K562 (cell line): ENCODE data around the gene IFIT2. TPM values are rescaled to one million over a fixed set of nuclear protein-coding genes. Genes with fewer than 3 reads are reported as not detected.

Source experiments
- ATAC-seq: fragments of 200-7000 bp; cut with Tn5 transposase; 3 replicates; pipeline ENCODE4 v1.9.1; 2020; ENCODE audit warnings: moderate library complexity
- BruUV-seq: library from RNA; stranded (reverse); fragments of 400-500 nt; replicated peaks from 2 replicates; lab custom pipeline; 2021; lab: Mats Ljungman, UMichigan
- CTCF ChIA-PET: fragments of 300-600 bp; formaldehyde crosslinking; extraction: SDS; loops from one replicate; lab custom pipeline; 2021; ENCODE audit warnings: low intra/inter-chr PET ratio; lab: Yijun Ruan, JAX
- POLR2A ChIA-PET: fragments of 300-600, 350-650 bp; sonication (Branson Sonifier 250); formaldehyde crosslinking; extraction: SDS; loops from one replicate; lab custom pipeline; 2021; ENCODE audit warnings: antibody characterized with exemption, inconsistent platforms; lab: Yijun Ruan, JAX
- DNase-seq, 4 experiments: peaks; one replicate each; pipeline versions ENCODE4 v3.0.0 to v3.0.0-alpha.2; 2011 to 2018; ENCODE audit warnings: low spot score in 3 of 4, mixed read lengths in 3 of 4; ENCODE audit errors: extremely low read depth in 1 of 4
- FAIRE-seq: peaks from 2 replicates; lab custom pipeline; 2011; peaks lifted over from hg19 to GRCh38; lab: Jason Lieb, UNC
- H2AFZ ChIP-seq: 2 replicates; pipeline ENCODE4 v1.6.0; 2011; ENCODE audit warnings: low read depth, low read length, control low read depth, inconsistent platforms
- H3K27ac ChIP-seq: fragments of 200-600 bp; 3 replicates; pipeline ENCODE4 v1.8.0; 2011; ENCODE audit warnings: low read depth, mild to moderate bottlenecking, control low read depth, inconsistent platforms, low read length, moderate library complexity, mixed read lengths; ENCODE audit errors: extremely low read depth
- H3K27me3 ChIP-seq, 2 experiments: fragments of 300-600 bp in 1 of 2; 2 replicates in 1 of 2; 3 replicates in 1 of 2; pipeline versions ENCODE4 v1.6.0 to v1.8.0; 2011; ENCODE audit warnings: inconsistent platforms in 2 of 2, low read length in 2 of 2, mild to moderate bottlenecking in 1 of 2, mixed read lengths in 1 of 2, moderate library complexity in 1 of 2; ENCODE audit not compliant: control insufficient read depth in 2 of 2, insufficient read depth in 2 of 2
- H3K36me3 ChIP-seq: fragments of 300-600 bp; 3 replicates; pipeline ENCODE4 v1.8.0; 2011; ENCODE audit warnings: mild to moderate bottlenecking, low read length, inconsistent platforms; ENCODE audit not compliant: control insufficient read depth, insufficient read depth
- H3K4me1 ChIP-seq, 2 experiments: fragments of 200-600 bp in 1 of 2; replicated peaks in 1 of 2; 2 replicates in 1 of 2; 3 replicates in 1 of 2; pipeline versions ENCODE4 v1.5.1 to v1.8.0; 2011; ENCODE audit warnings: inconsistent platforms in 2 of 2, low read length in 2 of 2, mild to moderate bottlenecking in 1 of 2, mixed read lengths in 1 of 2, moderate library complexity in 1 of 2; ENCODE audit not compliant: control insufficient read depth in 2 of 2, insufficient read depth in 2 of 2
- H3K4me2 ChIP-seq: 2 replicates; pipeline ENCODE4 v1.6.1; 2011; ENCODE audit warnings: low read length, control low read depth, inconsistent platforms, mixed read lengths; ENCODE audit not compliant: insufficient read depth
- H3K4me3 ChIP-seq: fragments of 200-600 bp; sonication (generic), shearing (Covaris generic); 2 replicates; pipeline ENCODE4 v1.5.1; 2016; ENCODE audit warnings: control low read depth, inconsistent platforms
- H3K79me2 ChIP-seq: fragments of 200-600 bp; 3 replicates; pipeline ENCODE4 v1.8.0; 2011; ENCODE audit warnings: low read length, inconsistent platforms; ENCODE audit not compliant: control insufficient read depth, insufficient read depth
- H3K9ac ChIP-seq, 2 experiments: 2 replicates each; pipeline versions ENCODE4 v1.6.0 to v1.6.1; 2011; ENCODE audit warnings: low read depth in 2 of 2, low read length in 2 of 2, control low read depth in 1 of 2, inconsistent platforms in 1 of 2, mild to moderate bottlenecking in 1 of 2, mixed read lengths in 1 of 2; ENCODE audit not compliant: insufficient read depth in 1 of 2
- H3K9me1 ChIP-seq: one replicate; pipeline ENCODE4 v1.6.0; 2011; ENCODE audit warnings: inconsistent platforms, mild to moderate bottlenecking, low read length, moderate library complexity; ENCODE audit not compliant: control insufficient read depth, insufficient read depth
- H3K9me3 ChIP-seq: replicated peaks from 2 replicates; pipeline ENCODE4 v1.5.1; 2011; ENCODE audit warnings: low read depth, low read length, inconsistent platforms; ENCODE audit not compliant: control insufficient read depth, insufficient read depth
- H4K20me1 ChIP-seq: replicated peaks from 2 replicates; pipeline ENCODE4 v1.6.1; 2011; ENCODE audit warnings: low read length, inconsistent platforms, mixed read lengths; ENCODE audit not compliant: control insufficient read depth, insufficient read depth
- FOXK2 ChIP-seq, 2 experiments: fragments of 450-650 bp; IDR thresholded peaks in 1 of 2; conservative IDR thresholded peaks in 1 of 2; 2 replicates each; pipeline ENCODE4 v1.6.1; 2016; ENCODE audit warnings: low read depth in 2 of 2, mild to moderate bottlenecking in 1 of 2
- NFE2L1 ChIP-seq: fragments of 450-650 bp; IDR thresholded peaks from 2 replicates; pipeline ENCODE4 v1.6.1; 2016; ENCODE audit warnings: missing genetic modification characterization, low read depth, mild to moderate bottlenecking, missing compliant biosample characterization, moderate library complexity, borderline replicate concordance
- NFIC ChIP-seq: fragments of 450-650 bp; IDR thresholded peaks from 2 replicates; pipeline ENCODE4 v1.6.1; 2017; ENCODE audit warnings: mild to moderate bottlenecking, inconsistent platforms
- POLR3G ChIP-seq: IDR thresholded peaks from 2 replicates; pipeline ENCODE4 v1.6.1; 2011; ENCODE audit not compliant: insufficient read length, insufficient replicate concordance; ENCODE audit errors: extremely low read depth
- RAD21 ChIP-seq, 2 experiments: fragments of 250-450 bp in 1 of 2; fragments of 450-650 bp in 1 of 2; sonication (Bioruptor Pico) in 1 of 2; formaldehyde crosslinking in 1 of 2; IDR thresholded peaks in 1 of 2; conservative IDR thresholded peaks in 1 of 2; 2 replicates each; pipeline versions ENCODE4 v1.4.0 to v1.8.0; 2020 to 2022; ENCODE audit warnings: mild to moderate bottlenecking in 2 of 2, moderate library complexity in 1 of 2
- RFX7 ChIP-seq: fragments of 250-450 bp; sonication (Bioruptor Pico); IDR thresholded peaks from 2 replicates; pipeline ENCODE4 v1.5.1; 2021; ENCODE audit warnings: mild to moderate bottlenecking
- SRSF9 ChIP-seq: fragments of 200-400 bp; formaldehyde crosslinking; IDR thresholded peaks from 2 replicates; pipeline ENCODE4 v1.6.1; 2017; ENCODE audit warnings: low read depth, low read length, borderline replicate concordance
- ZBTB34 ChIP-seq: fragments of 250-450 bp; sonication (Bioruptor Pico); IDR thresholded peaks from 2 replicates; pipeline ENCODE4 v1.8.0; 2021; ENCODE audit warnings: mild to moderate bottlenecking, moderate library complexity
- ZNF282 ChIP-seq: sonication (generic); formaldehyde crosslinking; IDR thresholded peaks from 2 replicates; pipeline ENCODE4 v1.8.1; 2023; ENCODE audit warnings: missing genetic modification reagents
- ZNF354B ChIP-seq: fragments of 250-450 bp; sonication (Bioruptor Pico); IDR thresholded peaks from 2 replicates; pipeline ENCODE4 v1.4.0; 2020
- ZNF384 ChIP-seq: IDR thresholded peaks from 2 replicates; pipeline ENCODE4 v1.6.1; 2012; ENCODE audit warnings: low read depth, low read length, improper control_type of control experiment
- ZNF584 ChIP-seq: fragments of 200-800 bp; sonication (Bioruptor generic); IDR thresholded peaks from 2 replicates; pipeline ENCODE4 v1.6.1; 2016; ENCODE audit warnings: low read depth, mild to moderate bottlenecking, missing genetic modification characterization, missing compliant biosample characterization
- ZSCAN32 ChIP-seq: fragments of 450-650 bp; formaldehyde crosslinking; IDR thresholded peaks from 2 replicates; pipeline ENCODE4 v1.4.0; 2020; ENCODE audit warnings: mild to moderate bottlenecking, moderate library complexity
- WGBS: fragments of 100-300 bp; shearing (Covaris generic); methylation state at CpG from one replicate; pipeline ENCODE4 v1.1.6; 2016; ENCODE audit warnings: low coverage, mixed read lengths; ENCODE audit not compliant: insufficient coverage; ENCODE audit errors: missing lambda C conversion rate; 5-methylcytosine and 5-hydroxymethylcytosine counted together
- in situ Hi-C: fragments of 300-500 bp; cut with MboI; formaldehyde crosslinking; loops from 4 replicates; pipeline ENCODE4 v1.15.0; 2018; ENCODE audit warnings: inconsistent platforms, mixed read lengths
- intact Hi-C: fragments of 100-400 bp; cut with micrococcal nuclease; formaldehyde crosslinking; loops from 2 replicates; pipeline ENCODE4 v1.14.2; 2022
- polyA plus RNA-seq, 8 experiments: library from polyadenylated mRNA; depleted of rRNA in 4 of 8; stranded (reverse) in 5 of 8; unstranded in 3 of 8; fragments of >200 nt; fragmentation: Nextera tagmentation in 2 of 8; fragmentation: Illumina TruSeq in 1 of 8; extraction: Ambion mirVana in 2 of 8; extraction: Trizol in 1 of 8; gene quantifications; 2 replicates each; pipeline versions ENCODE4 v1.2.1 to v1.2.3, GENCODE V29; 2011 to 2014; ENCODE audit warnings: inconsistent platforms in 1 of 8, missing spikeins in 1 of 8
- total RNA-seq, 7 experiments: library from RNA; depleted of rRNA in 6 of 7; stranded (reverse); fragments of >200 nt in 6 of 7; fragmentation: Illumina TruSeq in 2 of 7; extraction: Trizol in 2 of 7; gene quantifications; 2 replicates each; pipeline versions ENCODE4 v1.2.1 to v1.2.3, GENCODE V29; 2011 to 2021; ENCODE audit warnings: low replicate concordance in 1 of 7
- TF ChIP-seq, protein P1 (sequence below): fragments of 150-350 bp; IDR thresholded peaks from 2 replicates; pipeline ENCODE4 v1.6.1; 2014; ENCODE audit warnings: low read depth, mild to moderate bottlenecking, low read length, borderline replicate concordance
- TF ChIP-seq, protein P2 (sequence below): fragments of 250-450 bp; sonication (Bioruptor Pico); IDR thresholded peaks from 2 replicates; pipeline ENCODE4 v1.4.0; 2020; ENCODE audit warnings: mild to moderate bottlenecking, moderate library complexity

Gene IFIT2
- total and polyA plus RNA-seq, 9 of the 15 experiments (the other 6 are each of a cell fraction or from before 2014, with no cell fraction given): 0.03 to 0.25 (median 0.10) TPM; not detected in 1

GRCh38 chr10:89271532-89271931 is 30.3 kb upstream of the IFIT2 start:
- ChIA-PET POLR2A (interaction anchor here (0.6 kb wide), 1 partner anchor 78 kb away, joined by 3 read pairs; no protein-coding TSS in a partner anchor), CTCF (no interaction called here)
- H3K4me2 ChIP-seq: no peak overlapping the region
- H3K27me3 ChIP-seq: peaks cover 0 to 4% of the 10 kb centered on the region in 2 experiments; a peak in 1 of 5 replicates
- in situ Hi-C loops (no loop called here), intact Hi-C loops (no loop called here)
- H3K9me3 ChIP-seq: no peaks in the 10 kb centered on the region
- BruUV-seq: no TSS peak
- no peaks in the 10 kb centered on the region for H3K9me1 ChIP-seq
- ATAC-seq: no peak
- H3K9ac ChIP-seq: no peak overlapping the region
- no peaks in the 10 kb centered on the region for H3K79me2 ChIP-seq
- FAIRE-seq: no peak
- H3K27ac ChIP-seq: no peak overlapping the region
- H4K20me1 ChIP-seq: no peaks in the 10 kb centered on the region
- no peak overlapping the region for H2AFZ ChIP-seq
- 0% methylated on average over 1 of the region's 2 CpGs for WGBS
- no peak for DNase-seq
- H3K4me3 ChIP-seq: no peak overlapping the region
- no peaks in the 10 kb centered on the region for H3K36me3 ChIP-seq
- no peaks in the 10 kb centered on the region for H3K4me1 ChIP-seq
- TF ChIP-seq ZNF282 (CRISPR knock-in tag) (no peak), NFE2L1 (tag) (no peak), ZBTB34 (no peak), RFX7 (CRISPR knock-in tag) (no peak), ZSCAN32 (CRISPR knock-in tag) (no peak), SRSF9 (no peak), ZNF384 (no peak), POLR3G (no peak), NFIC (no peak), ZNF584 (CRISPR knock-in tag) (no peak), ZNF354B (no peak), FOXK2 (conservative IDR thresholded peaks at IDR 0.05 in 1 of 2, IDR thresholded peaks at IDR 0.05 in 1 of 2; ENCODE audit: low read depth in 2 of 2) (no peak), RAD21 (CRISPR knock-in tag; conservative IDR thresholded peaks at IDR 0.05 in 1 of 2, IDR thresholded peaks at IDR 0.05 in 1 of 2) (no peak)
- TF ChIP-seq, protein P1, sequence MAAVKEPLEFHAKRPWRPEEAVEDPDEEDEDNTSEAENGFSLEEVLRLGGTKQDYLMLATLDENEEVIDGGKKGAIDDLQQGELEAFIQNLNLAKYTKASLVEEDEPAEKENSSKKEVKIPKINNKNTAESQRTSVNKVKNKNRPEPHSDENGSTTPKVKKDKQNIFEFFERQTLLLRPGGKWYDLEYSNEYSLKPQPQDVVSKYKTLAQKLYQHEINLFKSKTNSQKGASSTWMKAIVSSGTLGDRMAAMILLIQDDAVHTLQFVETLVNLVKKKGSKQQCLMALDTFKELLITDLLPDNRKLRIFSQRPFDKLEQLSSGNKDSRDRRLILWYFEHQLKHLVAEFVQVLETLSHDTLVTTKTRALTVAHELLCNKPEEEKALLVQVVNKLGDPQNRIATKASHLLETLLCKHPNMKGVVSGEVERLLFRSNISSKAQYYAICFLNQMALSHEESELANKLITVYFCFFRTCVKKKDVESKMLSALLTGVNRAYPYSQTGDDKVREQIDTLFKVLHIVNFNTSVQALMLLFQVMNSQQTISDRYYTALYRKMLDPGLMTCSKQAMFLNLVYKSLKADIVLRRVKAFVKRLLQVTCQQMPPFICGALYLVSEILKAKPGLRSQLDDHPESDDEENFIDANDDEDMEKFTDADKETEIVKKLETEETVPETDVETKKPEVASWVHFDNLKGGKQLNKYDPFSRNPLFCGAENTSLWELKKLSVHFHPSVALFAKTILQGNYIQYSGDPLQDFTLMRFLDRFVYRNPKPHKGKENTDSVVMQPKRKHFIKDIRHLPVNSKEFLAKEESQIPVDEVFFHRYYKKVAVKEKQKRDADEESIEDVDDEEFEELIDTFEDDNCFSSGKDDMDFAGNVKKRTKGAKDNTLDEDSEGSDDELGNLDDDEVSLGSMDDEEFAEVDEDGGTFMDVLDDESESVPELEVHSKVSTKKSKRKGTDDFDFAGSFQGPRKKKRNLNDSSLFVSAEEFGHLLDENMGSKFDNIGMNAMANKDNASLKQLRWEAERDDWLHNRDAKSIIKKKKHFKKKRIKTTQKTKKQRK: no peak
- TF ChIP-seq, protein P2, sequence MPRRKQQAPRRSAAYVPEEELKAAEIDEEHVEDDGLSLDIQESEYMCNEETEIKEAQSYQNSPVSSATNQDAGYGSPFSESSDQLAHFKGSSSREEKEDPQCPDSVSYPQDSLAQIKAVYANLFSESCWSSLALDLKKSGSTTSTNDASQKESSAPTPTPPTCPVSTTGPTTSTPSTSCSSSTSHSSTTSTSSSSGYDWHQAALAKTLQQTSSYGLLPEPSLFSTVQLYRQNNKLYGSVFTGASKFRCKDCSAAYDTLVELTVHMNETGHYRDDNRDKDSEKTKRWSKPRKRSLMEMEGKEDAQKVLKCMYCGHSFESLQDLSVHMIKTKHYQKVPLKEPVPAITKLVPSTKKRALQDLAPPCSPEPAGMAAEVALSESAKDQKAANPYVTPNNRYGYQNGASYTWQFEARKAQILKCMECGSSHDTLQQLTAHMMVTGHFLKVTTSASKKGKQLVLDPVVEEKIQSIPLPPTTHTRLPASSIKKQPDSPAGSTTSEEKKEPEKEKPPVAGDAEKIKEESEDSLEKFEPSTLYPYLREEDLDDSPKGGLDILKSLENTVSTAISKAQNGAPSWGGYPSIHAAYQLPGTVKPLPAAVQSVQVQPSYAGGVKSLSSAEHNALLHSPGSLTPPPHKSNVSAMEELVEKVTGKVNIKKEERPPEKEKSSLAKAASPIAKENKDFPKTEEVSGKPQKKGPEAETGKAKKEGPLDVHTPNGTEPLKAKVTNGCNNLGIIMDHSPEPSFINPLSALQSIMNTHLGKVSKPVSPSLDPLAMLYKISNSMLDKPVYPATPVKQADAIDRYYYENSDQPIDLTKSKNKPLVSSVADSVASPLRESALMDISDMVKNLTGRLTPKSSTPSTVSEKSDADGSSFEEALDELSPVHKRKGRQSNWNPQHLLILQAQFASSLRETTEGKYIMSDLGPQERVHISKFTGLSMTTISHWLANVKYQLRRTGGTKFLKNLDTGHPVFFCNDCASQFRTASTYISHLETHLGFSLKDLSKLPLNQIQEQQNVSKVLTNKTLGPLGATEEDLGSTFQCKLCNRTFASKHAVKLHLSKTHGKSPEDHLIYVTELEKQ (CRISPR knock-in tag): no peak
